Endothelial cell of umbilical vein (primary cell): ENCODE results near the gene TTL. TPM values are rescaled to one million over a fixed set of nuclear protein-coding genes. Genes with fewer than 3 reads are reported as not detected.

Experiments
- BruUV-seq: library from RNA; stranded (reverse); fragments of 400-500 nt; replicated peaks from 2 replicates; lab custom pipeline; 2021; lab: Mats Ljungman, UMichigan
- CTCF ChIA-PET: fragments of 300-600, 350-600 bp; sonication (Branson Sonifier 250); formaldehyde crosslinking; loops from one replicate; lab custom pipeline; 2021; ENCODE audit warnings: antibody characterized with exemption, inconsistent platforms; lab: Charles Lee
- POLR2A ChIA-PET: fragments of 300-600, 350-600 bp; sonication (Branson Sonifier 250); formaldehyde crosslinking; loops from one replicate; lab custom pipeline; 2021; ENCODE audit warnings: antibody characterized with exemption, inconsistent platforms; lab: Charles Lee
- DNase-seq: peaks from one replicate; pipeline ENCODE4 v3.0.0-alpha.2; 2011; ENCODE audit warnings: low read depth, low spot score
- FAIRE-seq: peaks from 2 replicates; lab custom pipeline; 2011; peaks lifted over from hg19 to GRCh38; lab: Jason Lieb, UNC
- H2AFZ ChIP-seq: 2 replicates; pipeline ENCODE4 v1.6.0; 2012; ENCODE audit warnings: low read depth, low read length, control low read depth, inconsistent platforms
- H3K27ac ChIP-seq: 2 replicates; pipeline ENCODE4 v1.5.1; 2011; ENCODE audit warnings: low read depth, mild to moderate bottlenecking, control low read depth, low read length, moderate library complexity; ENCODE audit not compliant: insufficient read depth
- H3K27me3 ChIP-seq, 2 experiments: 2 replicates each; pipeline versions ENCODE4 v1.6.0 to v1.6.1; 2011; ENCODE audit warnings: low read length in 2 of 2, mixed read lengths in 1 of 2; ENCODE audit not compliant: control insufficient read depth in 2 of 2, insufficient read depth in 2 of 2
- H3K36me3 ChIP-seq, 2 experiments: 2 replicates in 1 of 2; 3 replicates in 1 of 2; pipeline ENCODE4 v1.5.1; 2011; ENCODE audit warnings: low read length in 2 of 2, mild to moderate bottlenecking in 1 of 2, moderate library complexity in 1 of 2; ENCODE audit not compliant: control insufficient read depth in 2 of 2, insufficient read depth in 2 of 2; ENCODE audit errors: extremely low read depth in 1 of 2
- H3K4me1 ChIP-seq: 3 replicates; pipeline ENCODE4 v1.5.1; 2011; ENCODE audit warnings: mild to moderate bottlenecking, low read length; ENCODE audit not compliant: control insufficient read depth, insufficient read depth; ENCODE audit errors: extremely low read depth
- H3K4me2 ChIP-seq: 2 replicates; pipeline ENCODE4 v1.6.1; 2011; ENCODE audit warnings: low read length, control low read depth, mixed read lengths; ENCODE audit not compliant: insufficient read depth
- H3K4me3 ChIP-seq, 3 experiments: fragments of 200-600 bp in 1 of 3; sonication (generic), shearing (Covaris generic) in 1 of 3; replicated peaks in 1 of 3; 2 replicates each; pipeline ENCODE4 v1.5.1; 2011 to 2016; ENCODE audit warnings: control low read depth in 3 of 3, low read length in 3 of 3, mild to moderate bottlenecking in 2 of 3, inconsistent platforms in 1 of 3, low read depth in 1 of 3, moderate library complexity in 1 of 3; ENCODE audit not compliant: insufficient read depth in 1 of 3
- H3K79me2 ChIP-seq: 2 replicates; pipeline ENCODE4 v1.6.0; 2012; ENCODE audit warnings: low read length, inconsistent platforms; ENCODE audit not compliant: control insufficient read depth, insufficient read depth
- H3K9ac ChIP-seq: replicated peaks from 2 replicates; pipeline ENCODE3; 2011; ENCODE audit warnings: low read length, control low read depth; ENCODE audit not compliant: insufficient read depth; ENCODE audit errors: extremely low read depth
- H3K9me1 ChIP-seq: replicated peaks from 3 replicates; pipeline ENCODE4 v1.6.0; 2011; ENCODE audit warnings: mild to moderate bottlenecking, low read length; ENCODE audit not compliant: control insufficient read depth, insufficient read depth; ENCODE audit errors: extremely low read depth
- H3K9me3 ChIP-seq: replicated peaks from 2 replicates; pipeline ENCODE4 v1.5.1; 2012; ENCODE audit warnings: low read length, inconsistent platforms; ENCODE audit not compliant: control insufficient read depth, insufficient read depth
- H4K20me1 ChIP-seq: replicated peaks from 2 replicates; pipeline ENCODE3; 2011; ENCODE audit warnings: mild to moderate bottlenecking, low read length; ENCODE audit not compliant: control insufficient read depth, insufficient read depth; ENCODE audit errors: extremely low read depth
- EZH2 ChIP-seq: IDR thresholded peaks from 2 replicates; pipeline ENCODE4 v1.6.1; 2012; ENCODE audit warnings: borderline replicate concordance, low read depth, mild to moderate bottlenecking, moderate library complexity, low read length, inconsistent platforms; ENCODE audit not compliant: severe bottlenecking
- FOS ChIP-seq: IDR thresholded peaks from 2 replicates; pipeline ENCODE4 v1.6.1; 2011; ENCODE audit warnings: mild to moderate bottlenecking, low read length, moderate library complexity, borderline replicate concordance; ENCODE audit not compliant: insufficient read depth
- GATA2 ChIP-seq: IDR thresholded peaks from 2 replicates; pipeline ENCODE4 v1.7.0; 2011; ENCODE audit warnings: low read depth, mild to moderate bottlenecking, moderate library complexity, mixed read lengths, low read length; ENCODE audit not compliant: insufficient read length, insufficient read depth
- JUN ChIP-seq: IDR thresholded peaks from 2 replicates; pipeline ENCODE4 v1.6.1; 2011; ENCODE audit warnings: borderline replicate concordance, low read depth; ENCODE audit not compliant: insufficient read length, insufficient read depth
- MYC ChIP-seq: IDR thresholded peaks from one replicate; pipeline ENCODE4 v1.6.1; 2011; ENCODE audit warnings: mild to moderate bottlenecking, low read depth, low read length
- POLR2A ChIP-seq: IDR thresholded peaks from 2 replicates; pipeline ENCODE4 v1.6.1; 2012; ENCODE audit warnings: low read depth, mild to moderate bottlenecking, control low read depth, low read length
- POLR2AphosphoS5 ChIP-seq: IDR thresholded peaks from 2 replicates; pipeline ENCODE4 v1.6.1; 2012; ENCODE audit warnings: low read depth, mild to moderate bottlenecking, control low read depth, low read length, moderate library complexity; ENCODE audit not compliant: insufficient read depth
- dilution Hi-C: fragments of 300-500 bp; cut with MboI; formaldehyde crosslinking; loops from one replicate; pipeline ENCODE4 v1.15.0; 2019; ENCODE audit warnings: low sequenced_read_pairs; ENCODE audit not compliant: extremely low pct_ligation_motif_present
- intact Hi-C: fragments of 100-400 bp; cut with micrococcal nuclease; formaldehyde crosslinking; loops from one replicate; pipeline ENCODE4 v1.10.0; 2022
- polyA plus RNA-seq, 4 experiments: library from polyadenylated mRNA; depleted of rRNA in 3 of 4; stranded (reverse) in 3 of 4; unstranded in 1 of 4; fragments of >200 nt; gene quantifications; 2 replicates each; pipeline versions ENCODE4 v1.2.1 to v1.2.3, GENCODE V29; 2011 to 2012; ENCODE audit warnings: missing spikeins in 1 of 4
- total RNA-seq: library from RNA; stranded (reverse); gene quantifications from 2 replicates; pipeline ENCODE4 v1.2.3, GENCODE V29; 2021
- TF ChIP-seq, protein P1 (sequence below): IDR thresholded peaks from 2 replicates; pipeline ENCODE4 v1.6.1; 2011; ENCODE audit not compliant: insufficient read depth, insufficient read length
- TF ChIP-seq, protein P2 (sequence below), 2 donors: IDR thresholded peaks; 1 replicate in 1 of 2; 2 replicates in 1 of 2; pipeline ENCODE4 v1.5.1; 2011; ENCODE audit warnings: low read length in 2 of 2, mild to moderate bottlenecking in 2 of 2, moderate library complexity in 2 of 2, control low read depth in 1 of 2, inconsistent platforms in 1 of 2, low read depth in 1 of 2; ENCODE audit not compliant: insufficient read depth in 1 of 2; ENCODE audit errors: extremely low read depth in 1 of 2

TTL gene
- total and polyA plus RNA-seq, 2 donors (not counting 3 experiments of a cell fraction or from before 2014, with no cell fraction given) = 21.9 to 66.8 TPM

- H3K4me2 ChIP-seq = no peak overlapping the region
- no peak overlapping the region for H2AFZ ChIP-seq
- H3K79me2 ChIP-seq = peaks cover 2% of the 10 kb centered on the region
- no peak for FAIRE-seq
- CTCF ChIA-PET = no interaction called here
- H3K27me3 ChIP-seq = no peaks in the 10 kb centered on the region
- POLR2A ChIA-PET = interaction anchor here (0.6 kb wide), 1 partner anchor 61 kb away, joined by 4 read pairs; no protein-coding TSS in a partner anchor
- no peaks in the 10 kb centered on the region for H4K20me1 ChIP-seq
- no peak overlapping the region for H3K27ac ChIP-seq
- peaks cover 6 to 11% of the 10 kb centered on the region in 2 experiments for H3K36me3 ChIP-seq
- H3K9me3 ChIP-seq = no peaks in the 10 kb centered on the region
- dilution Hi-C loops = no loop called here
- no peak overlapping the region for H3K9ac ChIP-seq
- BruUV-seq = no TSS peak
- intact Hi-C loops = no loop called here
- H3K4me1 ChIP-seq = no peaks in the 10 kb centered on the region
- no peaks in the 10 kb centered on the region for H3K9me1 ChIP-seq
- TF ChIP-seq POLR2A (no peak), JUN (no peak), EZH2 (no peak), FOS (no peak), MYC (no peak), POLR2AphosphoS5 (no peak), GATA2 (no peak)
- TF ChIP-seq, protein P1, sequence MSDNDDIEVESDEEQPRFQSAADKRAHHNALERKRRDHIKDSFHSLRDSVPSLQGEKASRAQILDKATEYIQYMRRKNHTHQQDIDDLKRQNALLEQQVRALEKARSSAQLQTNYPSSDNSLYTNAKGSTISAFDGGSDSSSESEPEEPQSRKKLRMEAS = no peak
- TF ChIP-seq, protein P2, sequence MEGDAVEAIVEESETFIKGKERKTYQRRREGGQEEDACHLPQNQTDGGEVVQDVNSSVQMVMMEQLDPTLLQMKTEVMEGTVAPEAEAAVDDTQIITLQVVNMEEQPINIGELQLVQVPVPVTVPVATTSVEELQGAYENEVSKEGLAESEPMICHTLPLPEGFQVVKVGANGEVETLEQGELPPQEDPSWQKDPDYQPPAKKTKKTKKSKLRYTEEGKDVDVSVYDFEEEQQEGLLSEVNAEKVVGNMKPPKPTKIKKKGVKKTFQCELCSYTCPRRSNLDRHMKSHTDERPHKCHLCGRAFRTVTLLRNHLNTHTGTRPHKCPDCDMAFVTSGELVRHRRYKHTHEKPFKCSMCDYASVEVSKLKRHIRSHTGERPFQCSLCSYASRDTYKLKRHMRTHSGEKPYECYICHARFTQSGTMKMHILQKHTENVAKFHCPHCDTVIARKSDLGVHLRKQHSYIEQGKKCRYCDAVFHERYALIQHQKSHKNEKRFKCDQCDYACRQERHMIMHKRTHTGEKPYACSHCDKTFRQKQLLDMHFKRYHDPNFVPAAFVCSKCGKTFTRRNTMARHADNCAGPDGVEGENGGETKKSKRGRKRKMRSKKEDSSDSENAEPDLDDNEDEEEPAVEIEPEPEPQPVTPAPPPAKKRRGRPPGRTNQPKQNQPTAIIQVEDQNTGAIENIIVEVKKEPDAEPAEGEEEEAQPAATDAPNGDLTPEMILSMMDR (IDR thresholded peaks at IDR 0.05; ENCODE audit: extremely low read depth in 1 of 2, insufficient read depth in 1 of 2, low read depth in 1 of 2, low read length in 2 of 2) = no peak
- DNase-seq = no peak
- no peak overlapping the region for H3K4me3 ChIP-seq
These were observed 34.8 kb downstream of the TTL start for GRCh38 chr2:112516801-112517200.
